GM23338 (cell line): ENCODE measurements around the gene NTNG1. TPM values are rescaled to one million over a fixed set of nuclear protein-coding genes. Genes with fewer than 3 reads are reported as not detected.
A peak's percentile ranks its signal among the peaks of the same experiment; 100 is the strongest.

Experiments
- ATAC-seq: fragments of 200-7000 bp; cut with Tn5 transposase; 3 replicates; pipeline ENCODE4 v1.9.1; 2020
- DNase-seq: peaks from one replicate; pipeline ENCODE4 v3.0.0-alpha.2; 2015; ENCODE audit warnings: low spot score
- H2AFZ ChIP-seq: fragments of 200-600 bp; sonication (generic); 2 replicates; pipeline ENCODE4 v1.8.0; 2016; ENCODE audit warnings: antibody characterized with exemption, mild to moderate bottlenecking, moderate library complexity
- H3F3A ChIP-seq: fragments of 200-600 bp; sonication (generic); replicated peaks from 2 replicates; pipeline ENCODE4 v1.8.0; 2017; ENCODE audit warnings: antibody characterized with exemption, mixed run types, low read depth
- H3K27ac ChIP-seq: fragments of 200-600 bp; sonication (generic); 2 replicates; pipeline ENCODE4 v1.6.1; 2016; ENCODE audit warnings: low read depth
- H3K27me3 ChIP-seq: fragments of 200-600 bp; sonication (generic); 2 replicates; pipeline ENCODE4 v1.8.0; 2016; ENCODE audit warnings: mild to moderate bottlenecking, mixed run types, moderate library complexity; ENCODE audit not compliant: insufficient read depth
- H3K36me3 ChIP-seq: fragments of 200-600 bp; sonication (generic); 2 replicates; pipeline ENCODE4 v1.8.0; 2016; ENCODE audit warnings: mild to moderate bottlenecking; ENCODE audit not compliant: insufficient read depth
- H3K4me1 ChIP-seq: fragments of 200-600 bp; sonication (generic); 2 replicates; pipeline ENCODE4 v1.8.0; 2016; ENCODE audit warnings: mild to moderate bottlenecking, moderate library complexity; ENCODE audit not compliant: insufficient read depth
- H3K4me2 ChIP-seq: fragments of 200-600 bp; sonication (generic); 2 replicates; pipeline ENCODE4 v1.7.1; 2017; ENCODE audit warnings: mixed run types
- H3K4me3 ChIP-seq: fragments of 200-600 bp; sonication (generic); 2 replicates; pipeline ENCODE4 v1.6.1; 2016; ENCODE audit warnings: mixed run types
- H3K79me2 ChIP-seq: fragments of 200-600 bp; sonication (generic); replicated peaks from 2 replicates; pipeline ENCODE4 v1.8.0; 2017; ENCODE audit warnings: mild to moderate bottlenecking; ENCODE audit not compliant: insufficient read depth
- H3K9me2 ChIP-seq: fragments of 200-600 bp; sonication (generic); 2 replicates; pipeline ENCODE4 v1.8.0; 2017; ENCODE audit not compliant: insufficient read depth
- H4K20me1 ChIP-seq: fragments of 200-600 bp; sonication (generic); replicated peaks from 2 replicates; pipeline ENCODE4 v1.8.0; 2017; ENCODE audit warnings: mild to moderate bottlenecking; ENCODE audit not compliant: insufficient read depth
- H3K27ac Mint-ChIP-seq: 2 replicates; pipeline ENCODE4 v1.8.0; 2020; ENCODE audit warnings: inconsistent platforms, mild to moderate bottlenecking, moderate library complexity, mixed read lengths
- H3K27me3 Mint-ChIP-seq: 3 replicates; pipeline ENCODE4 v1.8.0; 2022; ENCODE audit warnings: low read depth, mild to moderate bottlenecking, moderate library complexity, mixed read lengths, inconsistent platforms; ENCODE audit not compliant: insufficient read depth, poor library complexity
- H3K36me3 Mint-ChIP-seq: 3 replicates; pipeline ENCODE4 v1.8.0; 2021; ENCODE audit warnings: low read depth, mild to moderate bottlenecking, inconsistent platforms, moderate library complexity, mixed read lengths
- H3K4me1 Mint-ChIP-seq: 3 replicates; pipeline ENCODE4 v1.8.0; 2020; ENCODE audit warnings: mild to moderate bottlenecking, inconsistent platforms, mixed read lengths
- H3K4me3 Mint-ChIP-seq: 3 replicates; pipeline ENCODE4 v1.8.0; 2021; ENCODE audit warnings: moderate library complexity, mild to moderate bottlenecking, inconsistent platforms, mixed read lengths
- H3K9me3 Mint-ChIP-seq: 3 replicates; pipeline ENCODE4 v1.8.0; 2020; ENCODE audit warnings: moderate library complexity, mild to moderate bottlenecking, inconsistent platforms, mixed read lengths
- CREB1 ChIP-seq: fragments of 250-450 bp; sonication (Bioruptor Pico); IDR thresholded peaks from 2 replicates; pipeline ENCODE4 v1.5.0; 2020; ENCODE audit warnings: low read depth, mild to moderate bottlenecking, moderate library complexity
- CTCF ChIP-seq, 2 experiments: fragments of 200-600 bp in 1 of 2; sonication (generic) in 1 of 2; conservative IDR thresholded peaks; 2 replicates each; pipeline versions ENCODE4 v1.5.1 to v1.6.1; 2016 to 2017; ENCODE audit warnings: antibody characterized with exemption in 2 of 2, low read depth in 2 of 2, mild to moderate bottlenecking in 2 of 2, moderate library complexity in 1 of 2
- EZH2phosphoT487 ChIP-seq: fragments of 200-600 bp; sonication (generic); IDR thresholded peaks from one replicate; pipeline ENCODE4 v1.8.1; 2018; ENCODE audit warnings: antibody characterized with exemption; ENCODE audit not compliant: unreplicated experiment
- REST ChIP-seq: IDR thresholded peaks from one replicate; pipeline ENCODE4 v1.6.1; 2018; ENCODE audit warnings: antibody characterized with exemption; ENCODE audit not compliant: unreplicated experiment
- ZNF114 ChIP-seq: fragments of 250-450 bp; sonication (Bioruptor Pico); IDR thresholded peaks from 2 replicates; pipeline ENCODE4 v1.5.0; 2020; ENCODE audit warnings: mild to moderate bottlenecking, moderate library complexity
- ZNF331 ChIP-seq: fragments of 250-450 bp; sonication (Bioruptor Pico); IDR thresholded peaks from 2 replicates; pipeline ENCODE4 v1.5.0; 2020; ENCODE audit warnings: low read depth, mild to moderate bottlenecking, moderate library complexity
- ZNF462 ChIP-seq: fragments of 250-450 bp; sonication (Bioruptor Pico); IDR thresholded peaks from 2 replicates; pipeline ENCODE4 v1.5.0; 2020; ENCODE audit warnings: mild to moderate bottlenecking, moderate library complexity
- polyA plus RNA-seq: library from polyadenylated mRNA; unstranded; fragments of >200 nt; fragmentation: Nextera tagmentation; extraction: Ambion mirVana; gene quantifications from 2 replicates; pipeline ENCODE4 v1.2.1, GENCODE V29; 2016
- total RNA-seq: library from RNA; depleted of rRNA; stranded (reverse); fragments of >200 nt; shearing (Covaris generic); gene quantifications from 2 replicates; pipeline ENCODE4 v1.2.3, GENCODE V29; 2014
- TF ChIP-seq, protein P1 (sequence below): IDR thresholded peaks from 2 replicates; pipeline ENCODE4 v1.6.1; 2016; ENCODE audit warnings: antibody characterized with exemption

The NTNG1 gene
- total and polyA plus RNA-seq, 2 experiments from 2014 or later: 7.2 to 10.3 TPM

DNA sequence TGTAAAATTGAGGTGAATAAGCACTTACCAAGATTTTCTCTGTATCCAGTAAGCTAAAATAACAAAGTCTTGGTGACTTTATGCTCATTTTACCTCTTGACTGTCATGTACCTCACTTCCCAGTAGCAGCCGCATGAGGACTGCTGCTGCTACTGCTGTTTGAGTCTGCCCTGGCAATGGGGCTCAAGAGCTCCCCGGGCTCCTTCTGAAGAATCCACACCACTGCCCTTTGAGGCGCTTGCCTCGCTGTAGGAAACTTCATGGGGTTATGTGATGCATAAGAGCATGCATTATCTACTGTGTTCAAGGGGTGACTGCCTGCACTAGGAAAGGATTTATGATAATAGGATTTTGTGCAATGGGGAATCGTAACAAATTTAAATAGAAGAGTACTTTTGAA is 113.5 kb downstream of the NTNG1 start (continued):
- TF ChIP-seq CTCF (conservative IDR thresholded peaks at IDR 0.05; ENCODE audit: low read depth in 2 of 2) (no peak), REST (no peak), ZNF331 (CRISPR knock-in tag) (no peak), ZNF114 (CRISPR knock-in tag) (no peak)

GRCh38 chr1:107255469-107255868 is 114.6 kb downstream of the NTNG1 start:
- Mint-ChIP-seq H3K4me1 (peaks cover 36% of the 10 kb centered on the region), H3K27ac (no peak overlapping the region), H3K9me3 (no peaks in the 10 kb centered on the region), H3K27me3 (no peaks in the 10 kb centered on the region), H3K4me3 (no peak overlapping the region), H3K36me3 (no peaks in the 10 kb centered on the region)
- Histone ChIP-seq H3K36me3 (no peaks in the 10 kb centered on the region), H3K4me3 (no peak overlapping the region), H3F3A (no peaks in the 10 kb centered on the region), H3K4me2 (0 out of 2 replicates have a peak overlapping the region, but pooled peaks have one; percentile 13), H3K4me1 (peaks cover 43% of the 10 kb centered on the region), H3K79me2 (no peaks in the 10 kb centered on the region), H3K9me2 (no peaks in the 10 kb centered on the region; the same call in 1 of the 2 replicates), H3K27me3 (no peaks in the 10 kb centered on the region), H3K27ac (no peak overlapping the region), H4K20me1 (no peaks in the 10 kb centered on the region), H2AFZ (no peak overlapping the region)
- ATAC-seq: no peak
- no peak for DNase-seq
- TF ChIP-seq, protein P1, sequence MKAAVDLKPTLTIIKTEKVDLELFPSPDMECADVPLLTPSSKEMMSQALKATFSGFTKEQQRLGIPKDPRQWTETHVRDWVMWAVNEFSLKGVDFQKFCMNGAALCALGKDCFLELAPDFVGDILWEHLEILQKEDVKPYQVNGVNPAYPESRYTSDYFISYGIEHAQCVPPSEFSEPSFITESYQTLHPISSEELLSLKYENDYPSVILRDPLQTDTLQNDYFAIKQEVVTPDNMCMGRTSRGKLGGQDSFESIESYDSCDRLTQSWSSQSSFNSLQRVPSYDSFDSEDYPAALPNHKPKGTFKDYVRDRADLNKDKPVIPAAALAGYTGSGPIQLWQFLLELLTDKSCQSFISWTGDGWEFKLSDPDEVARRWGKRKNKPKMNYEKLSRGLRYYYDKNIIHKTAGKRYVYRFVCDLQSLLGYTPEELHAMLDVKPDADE: no peak
- TF ChIP-seq EZH2phosphoT487 (no peak), CREB1 (CRISPR knock-in tag) (no peak), REST (no peak), ZNF331 (CRISPR knock-in tag) (no peak), ZNF462 (no peak)
